HG03159 (cell line): ENCODE results near the gene HSPA13.
"Not testable (repeated sequence)": the region's sequence is repeated elsewhere in the genome, so short reads cannot be mapped to it uniquely, and the experiment has no call there.

Source experiments
- ATAC-seq: cut with Tn5 transposase; IDR thresholded peaks from one replicate; pipeline ENCODE4 v1.9.1; 2021; ENCODE audit warnings: mild to moderate bottlenecking, moderate library complexity; ENCODE audit not compliant: unreplicated experiment

The HSPA13 gene, protein sequence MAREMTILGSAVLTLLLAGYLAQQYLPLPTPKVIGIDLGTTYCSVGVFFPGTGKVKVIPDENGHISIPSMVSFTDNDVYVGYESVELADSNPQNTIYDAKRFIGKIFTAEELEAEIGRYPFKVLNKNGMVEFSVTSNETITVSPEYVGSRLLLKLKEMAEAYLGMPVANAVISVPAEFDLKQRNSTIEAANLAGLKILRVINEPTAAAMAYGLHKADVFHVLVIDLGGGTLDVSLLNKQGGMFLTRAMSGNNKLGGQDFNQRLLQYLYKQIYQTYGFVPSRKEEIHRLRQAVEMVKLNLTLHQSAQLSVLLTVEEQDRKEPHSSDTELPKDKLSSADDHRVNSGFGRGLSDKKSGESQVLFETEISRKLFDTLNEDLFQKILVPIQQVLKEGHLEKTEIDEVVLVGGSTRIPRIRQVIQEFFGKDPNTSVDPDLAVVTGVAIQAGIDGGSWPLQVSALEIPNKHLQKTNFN

DNA sequence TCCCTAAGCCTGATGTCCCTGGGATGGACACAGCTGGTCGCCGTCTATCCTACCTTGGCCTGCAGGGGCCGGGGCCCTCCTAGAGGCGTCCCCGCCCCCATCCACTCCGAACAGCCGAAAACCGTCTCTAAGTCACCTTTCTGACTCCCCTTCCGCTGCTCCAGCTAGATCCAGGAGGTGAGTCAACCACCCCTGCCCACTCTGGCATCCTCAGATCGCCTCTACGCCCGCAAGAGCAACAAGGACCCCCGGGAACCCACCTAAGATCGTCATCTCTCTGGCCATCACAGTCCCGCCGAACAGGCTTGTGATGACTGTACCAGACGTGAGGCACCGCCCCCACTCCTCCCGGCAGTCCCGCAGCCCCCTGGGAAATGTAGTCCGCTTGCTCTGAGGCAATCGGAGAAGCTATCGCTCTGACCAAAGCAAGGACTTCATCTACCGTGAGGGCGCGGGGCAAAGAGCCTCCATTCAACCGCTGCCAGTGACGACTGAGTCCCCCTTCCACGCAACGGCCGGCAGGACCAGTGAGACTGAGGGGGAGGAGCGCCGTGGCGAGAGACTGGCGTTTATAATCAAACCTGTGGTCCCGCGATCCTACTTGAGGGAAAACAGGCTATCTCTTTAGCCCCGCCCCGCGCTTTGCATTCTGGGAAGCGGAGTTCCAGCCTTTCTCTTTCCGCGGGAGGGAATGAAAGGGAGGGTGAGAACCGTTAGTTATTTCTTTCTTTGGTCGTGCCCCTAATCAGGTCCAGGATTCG lies at the start of gene HSPA13:
HSPA13 (minus strand) TSS at position 312 of the 761 bp plus-strand sequence; CDS start at position 285, 27 bp downstream.
- ATAC-seq = peak; percentile 98

DNA sequence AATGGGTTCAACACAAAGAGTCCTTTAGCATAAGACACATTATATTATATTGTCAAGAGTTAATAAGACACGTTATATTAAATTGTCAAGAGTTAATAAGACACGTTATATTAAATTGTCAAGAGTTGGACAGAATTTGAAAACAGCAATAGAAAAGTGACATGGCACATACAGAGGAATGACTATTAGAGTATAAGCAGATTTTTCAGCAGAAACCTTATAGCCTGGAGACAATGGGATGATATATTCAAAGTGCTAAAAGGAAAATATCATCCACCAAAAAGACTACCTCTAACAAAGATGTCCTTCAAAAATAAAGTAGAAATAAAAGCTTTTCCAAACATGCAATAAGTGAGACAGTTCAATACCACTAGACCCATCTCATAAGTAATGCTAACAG lies 36.0 kb upstream of the HSPA13 start:
- no peak for ATAC-seq

DNA sequence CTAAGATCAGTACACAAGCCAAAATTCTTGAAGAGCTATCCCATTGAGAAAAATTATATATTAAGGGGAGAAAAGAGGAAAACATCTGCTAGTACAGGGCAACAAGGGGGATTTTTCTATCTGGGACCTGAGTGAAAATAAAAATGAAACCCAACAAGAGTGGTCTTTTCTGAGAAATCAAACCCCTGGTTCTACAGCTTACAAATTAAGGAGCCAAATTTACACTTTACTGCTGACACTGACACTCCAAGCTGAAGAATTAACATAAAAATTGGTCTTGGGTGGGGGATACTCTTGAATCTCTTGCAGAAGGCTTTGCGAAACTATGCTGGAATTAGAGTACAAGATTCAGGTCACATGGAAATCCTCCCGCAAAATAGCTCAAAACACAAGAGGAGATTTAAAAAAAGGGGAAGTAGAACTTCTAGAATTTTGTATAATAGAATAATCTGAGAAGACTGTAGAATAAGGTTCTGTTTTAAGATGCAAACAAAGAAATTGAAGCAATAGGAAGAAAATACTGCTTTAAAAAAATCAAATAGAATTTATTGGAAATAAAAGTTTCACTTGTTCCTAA lies 32.1 kb upstream of the HSPA13 start:
- no peak for ATAC-seq

DNA sequence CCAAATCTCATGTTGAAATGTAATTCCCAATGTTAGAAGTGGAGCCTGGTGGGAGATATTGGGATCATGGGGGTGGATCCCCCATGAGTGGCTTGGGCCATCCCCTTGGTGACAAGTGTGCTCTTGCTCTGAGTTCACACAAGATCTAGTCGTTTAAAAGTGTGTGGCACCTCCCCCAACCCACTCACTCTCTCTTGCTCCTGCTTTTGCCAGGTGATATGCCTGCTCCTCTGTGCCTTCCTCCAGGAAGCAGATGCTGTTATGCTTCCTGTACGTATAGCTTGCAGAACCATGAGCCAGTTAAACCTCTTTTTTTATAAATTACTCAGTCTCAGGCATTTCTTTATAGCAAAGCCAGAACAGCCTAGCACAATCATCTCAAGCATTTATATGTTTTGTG lies 23.0 kb upstream of the HSPA13 start:
- no peak for ATAC-seq

GRCh38 chr21:14405225-14405624 lies 22.3 kb upstream of the HSPA13 start:
- no peak for ATAC-seq

DNA sequence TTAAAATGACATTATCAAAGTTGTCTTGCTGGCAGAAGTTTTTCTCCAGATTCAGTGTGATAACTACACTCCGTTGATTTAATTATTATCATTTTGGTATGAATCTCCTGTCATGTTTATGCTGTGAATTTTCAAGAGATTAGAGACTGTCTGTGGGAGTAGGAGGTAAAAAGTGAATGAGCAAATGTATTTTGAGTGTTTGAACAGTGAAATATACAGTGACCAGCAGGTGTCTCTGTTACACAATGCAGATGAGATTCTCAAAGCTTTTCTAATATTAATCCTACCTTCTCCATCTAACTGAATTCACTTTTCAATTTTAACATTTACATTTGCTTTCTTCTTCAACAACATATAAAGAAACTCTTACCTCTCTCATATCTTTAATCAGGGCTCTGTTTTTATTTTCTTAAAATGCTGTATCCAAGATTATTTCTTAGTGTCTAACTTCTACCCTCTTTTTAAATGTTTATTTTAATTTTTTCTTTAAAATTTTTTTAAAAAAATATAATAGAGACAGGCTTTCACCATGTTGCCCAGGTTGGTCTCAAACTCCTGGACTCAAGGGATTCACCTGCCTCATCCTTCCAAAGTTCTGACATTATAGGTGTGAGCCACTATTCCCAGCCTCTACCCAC lies 20.9 kb upstream of the HSPA13 start:
- ATAC-seq = no peak

GRCh38 chr21:14401217-14401616 lies 18.3 kb upstream of the HSPA13 start:
- ATAC-seq = no peak

GRCh38 chr21:14388282-14388681 lies 5.3 kb upstream of the HSPA13 start:
- no peak for ATAC-seq

DNA sequence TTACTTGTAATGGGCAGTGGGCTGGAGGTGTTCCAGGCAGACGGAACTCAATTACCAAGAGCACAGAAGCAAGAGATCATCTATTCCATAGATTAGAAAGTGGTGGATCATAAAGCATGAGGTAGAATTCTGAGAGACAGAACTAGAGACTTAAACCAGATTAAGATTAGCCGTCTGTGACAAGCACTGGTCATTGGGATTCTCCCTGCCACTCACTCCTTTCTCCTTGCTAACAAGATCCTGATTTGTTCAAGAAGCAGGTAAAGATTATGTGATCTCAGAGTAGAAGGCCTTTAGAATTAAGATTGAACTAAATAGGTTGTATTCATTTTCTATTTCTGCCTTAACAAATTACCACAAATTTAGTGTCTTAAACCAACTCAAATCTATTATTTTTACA lies 1.5 kb upstream of the HSPA13 start:
- no peak for ATAC-seq

- peak; percentile 25 for ATAC-seq
These were observed 742 bp upstream of the HSPA13 start for GRCh38 chr21:14383596-14384180.

DNA sequence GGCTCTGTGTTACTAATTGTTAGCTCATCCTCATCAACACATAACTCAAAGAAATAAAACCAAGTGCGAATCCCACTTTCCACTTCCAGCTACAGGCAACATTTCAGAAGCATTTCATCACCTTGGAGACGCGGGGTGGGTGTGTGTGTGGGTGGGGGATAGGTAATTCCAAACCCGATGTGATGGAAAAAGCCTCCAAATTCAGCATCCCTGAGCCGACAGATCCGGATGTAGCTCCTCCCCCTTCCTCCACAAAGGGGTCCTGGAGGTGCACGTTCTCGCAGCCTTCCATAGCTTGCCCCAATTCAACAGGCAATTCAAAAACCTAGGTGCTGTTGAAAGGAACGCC lies 486 bp downstream of the HSPA13 start:
- no peak for ATAC-seq

GRCh38 chr21:14376854-14377253 lies 6.1 kb downstream of the HSPA13 start:
- no peak for ATAC-seq

DNA sequence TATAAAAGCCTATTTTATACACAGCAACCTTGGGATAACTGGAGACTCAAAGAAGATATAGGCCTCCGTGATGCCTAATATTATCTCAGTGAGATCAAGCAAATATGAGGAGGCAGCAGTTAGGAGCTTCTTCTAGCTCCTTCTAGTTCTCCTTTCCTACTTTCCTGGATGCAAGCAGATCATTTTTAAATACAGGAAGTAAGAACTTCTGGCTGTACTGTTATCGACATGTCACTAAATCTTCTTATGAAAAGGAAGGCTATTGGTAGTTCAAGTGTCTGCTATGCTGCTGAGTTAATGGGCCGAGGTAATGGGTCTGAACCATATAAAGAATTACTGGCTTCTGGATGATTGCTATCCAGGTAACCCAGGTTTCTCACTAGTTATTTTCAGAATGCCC lies 15.9 kb downstream of the HSPA13 start:
- ATAC-seq = no peak

DNA sequence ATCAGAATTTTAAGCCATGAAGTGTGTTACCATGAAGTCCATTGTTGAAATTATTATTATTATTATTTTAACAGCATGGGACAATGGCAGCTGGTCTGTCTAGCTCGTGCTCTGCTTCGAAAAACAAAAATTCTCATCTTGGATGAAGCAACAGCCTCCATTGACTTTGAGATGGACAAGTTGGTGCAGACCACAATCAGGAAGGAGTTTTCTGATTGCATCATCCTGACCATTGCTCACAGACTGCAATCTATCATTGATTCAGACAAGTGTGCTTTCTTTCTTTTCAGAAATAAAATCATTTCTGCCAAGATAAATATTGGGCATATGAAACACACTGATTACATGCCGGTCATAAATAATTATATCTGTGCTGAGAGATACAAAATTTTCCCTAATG lies 21.0 kb downstream of the HSPA13 start:
- ATAC-seq = no peak

GRCh38 chr21:14358775-14359174 lies 24.2 kb downstream of the HSPA13 start:
- no peak for ATAC-seq

- ATAC-seq = no peak
These were observed 26.2 kb downstream of the HSPA13 start for GRCh38 chr21:14356746-14357145.

- ATAC-seq = no peak
These were observed 28.4 kb downstream of the HSPA13 start for GRCh38 chr21:14354515-14354914.

DNA sequence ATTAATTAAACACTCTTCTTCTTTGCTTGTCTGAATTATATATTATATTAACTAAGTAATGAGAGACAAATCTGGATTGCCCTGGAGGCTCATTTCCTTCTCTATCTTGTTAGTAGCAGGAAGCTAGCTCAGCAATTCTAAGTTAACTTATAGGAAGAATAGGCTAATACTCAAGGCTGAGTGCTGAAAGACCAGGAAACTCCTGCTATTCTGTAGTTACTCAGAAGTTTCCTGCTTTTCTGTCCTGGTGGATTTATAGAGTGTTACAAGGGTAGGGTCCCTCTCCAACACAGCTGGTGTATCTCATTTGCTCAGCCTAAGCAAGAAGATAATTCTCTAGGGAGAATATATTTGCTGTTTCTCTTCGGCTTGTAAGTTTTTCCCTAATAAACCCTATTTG lies 29.2 kb downstream of the HSPA13 start:
- no peak for ATAC-seq

DNA sequence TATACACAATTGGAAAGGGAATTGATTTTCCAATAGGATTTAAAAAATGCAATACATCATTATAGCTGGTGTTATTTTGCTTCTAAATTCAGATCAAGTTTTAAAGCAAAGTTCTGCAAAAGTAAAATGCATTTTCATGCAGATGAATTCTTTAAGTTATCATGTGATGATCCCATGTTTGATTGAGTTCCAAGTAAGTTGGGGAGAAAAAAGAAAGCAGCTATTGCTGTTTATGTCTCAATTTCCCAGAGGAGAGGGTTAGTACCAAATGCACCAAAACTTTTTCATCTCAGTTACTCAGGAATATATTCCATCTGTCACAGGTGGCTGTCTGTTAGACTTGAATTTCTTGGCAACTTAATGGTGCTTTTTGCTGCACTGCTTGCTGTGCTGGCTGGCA lies 29.7 kb downstream of the HSPA13 start:
- no peak for ATAC-seq

DNA sequence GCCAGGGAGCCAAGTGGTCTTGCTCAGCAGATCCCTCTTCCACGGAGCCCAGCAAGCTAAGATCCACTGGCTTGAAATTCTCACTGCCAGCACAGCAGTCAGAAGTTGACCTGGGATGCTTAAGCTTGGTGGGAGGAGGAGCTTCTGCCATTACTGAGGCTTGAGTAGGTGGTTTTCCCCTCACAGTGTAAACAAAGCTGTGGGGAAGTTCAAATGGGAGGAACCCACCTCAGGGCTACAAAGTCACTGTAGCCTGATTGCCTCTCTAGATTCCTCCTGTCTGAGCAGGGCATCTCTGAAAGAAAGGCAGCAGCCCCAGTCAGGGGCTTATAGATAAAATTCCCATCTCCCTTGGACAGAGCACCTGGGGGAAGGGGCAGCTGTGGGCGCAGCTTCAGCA lies 55.6 kb downstream of the HSPA13 start:
- ATAC-seq = not testable (repeated sequence)

DNA sequence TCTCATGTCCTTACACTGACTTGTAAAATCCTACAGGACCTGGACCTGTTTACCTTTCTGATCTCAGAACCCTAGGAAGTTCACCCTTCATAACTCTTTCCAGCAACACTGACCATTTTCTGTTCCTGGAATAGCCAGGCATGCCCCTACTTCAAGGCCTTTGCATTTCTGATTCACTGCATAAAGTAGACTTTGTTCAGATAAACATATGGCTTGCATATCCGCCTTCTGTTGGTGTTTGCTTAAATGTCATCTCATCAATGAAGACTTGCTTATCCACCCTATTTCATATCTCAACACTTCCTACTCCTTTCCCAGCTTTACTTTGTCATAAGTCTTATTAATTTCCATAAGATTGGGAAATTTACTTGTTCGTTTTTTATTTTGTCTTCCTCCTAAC lies 57.4 kb downstream of the HSPA13 start:
- no peak for ATAC-seq
